Endothelial cell of umbilical vein (primary cell): ENCODE data around the gene KLHDC4. TPM values are rescaled to one million over a fixed set of nuclear protein-coding genes. Genes with fewer than 3 reads are reported as not detected.

Experiments
- BruUV-seq: library from RNA; stranded (reverse); fragments of 400-500 nt; replicated peaks from 2 replicates; lab custom pipeline; 2021; lab: Mats Ljungman, UMichigan
- CTCF ChIA-PET: fragments of 300-600, 350-600 bp; sonication (Branson Sonifier 250); formaldehyde crosslinking; loops from one replicate; lab custom pipeline; 2021; ENCODE audit warnings: antibody characterized with exemption, inconsistent platforms; lab: Charles Lee
- POLR2A ChIA-PET: fragments of 300-600, 350-600 bp; sonication (Branson Sonifier 250); formaldehyde crosslinking; loops from one replicate; lab custom pipeline; 2021; ENCODE audit warnings: antibody characterized with exemption, inconsistent platforms; lab: Charles Lee
- DNase-seq: peaks from one replicate; pipeline ENCODE4 v3.0.0-alpha.2; 2011; ENCODE audit warnings: low read depth, low spot score
- FAIRE-seq: peaks from 2 replicates; lab custom pipeline; 2011; peaks lifted over from hg19 to GRCh38; lab: Jason Lieb, UNC
- H2AFZ ChIP-seq: 2 replicates; pipeline ENCODE4 v1.6.0; 2012; ENCODE audit warnings: low read depth, low read length, control low read depth, inconsistent platforms
- H3K27ac ChIP-seq: 2 replicates; pipeline ENCODE4 v1.5.1; 2011; ENCODE audit warnings: low read depth, mild to moderate bottlenecking, control low read depth, low read length, moderate library complexity; ENCODE audit not compliant: insufficient read depth
- H3K27me3 ChIP-seq, 2 experiments: 2 replicates each; pipeline versions ENCODE4 v1.6.0 to v1.6.1; 2011; ENCODE audit warnings: low read length in 2 of 2, mixed read lengths in 1 of 2; ENCODE audit not compliant: control insufficient read depth in 2 of 2, insufficient read depth in 2 of 2
- H3K36me3 ChIP-seq, 2 experiments: 2 replicates in 1 of 2; 3 replicates in 1 of 2; pipeline ENCODE4 v1.5.1; 2011; ENCODE audit warnings: low read length in 2 of 2, mild to moderate bottlenecking in 1 of 2, moderate library complexity in 1 of 2; ENCODE audit not compliant: control insufficient read depth in 2 of 2, insufficient read depth in 2 of 2; ENCODE audit errors: extremely low read depth in 1 of 2
- H3K4me1 ChIP-seq: 3 replicates; pipeline ENCODE4 v1.5.1; 2011; ENCODE audit warnings: mild to moderate bottlenecking, low read length; ENCODE audit not compliant: control insufficient read depth, insufficient read depth; ENCODE audit errors: extremely low read depth
- H3K4me2 ChIP-seq: 2 replicates; pipeline ENCODE4 v1.6.1; 2011; ENCODE audit warnings: low read length, control low read depth, mixed read lengths; ENCODE audit not compliant: insufficient read depth
- H3K4me3 ChIP-seq, 3 experiments: fragments of 200-600 bp in 1 of 3; sonication (generic), shearing (Covaris generic) in 1 of 3; replicated peaks in 1 of 3; 2 replicates each; pipeline ENCODE4 v1.5.1; 2011 to 2016; ENCODE audit warnings: control low read depth in 3 of 3, low read length in 3 of 3, mild to moderate bottlenecking in 2 of 3, inconsistent platforms in 1 of 3, low read depth in 1 of 3, moderate library complexity in 1 of 3; ENCODE audit not compliant: insufficient read depth in 1 of 3
- H3K79me2 ChIP-seq: 2 replicates; pipeline ENCODE4 v1.6.0; 2012; ENCODE audit warnings: low read length, inconsistent platforms; ENCODE audit not compliant: control insufficient read depth, insufficient read depth
- H3K9ac ChIP-seq: replicated peaks from 2 replicates; pipeline ENCODE3; 2011; ENCODE audit warnings: low read length, control low read depth; ENCODE audit not compliant: insufficient read depth; ENCODE audit errors: extremely low read depth
- H3K9me1 ChIP-seq: replicated peaks from 3 replicates; pipeline ENCODE4 v1.6.0; 2011; ENCODE audit warnings: mild to moderate bottlenecking, low read length; ENCODE audit not compliant: control insufficient read depth, insufficient read depth; ENCODE audit errors: extremely low read depth
- H3K9me3 ChIP-seq: replicated peaks from 2 replicates; pipeline ENCODE4 v1.5.1; 2012; ENCODE audit warnings: low read length, inconsistent platforms; ENCODE audit not compliant: control insufficient read depth, insufficient read depth
- H4K20me1 ChIP-seq: replicated peaks from 2 replicates; pipeline ENCODE3; 2011; ENCODE audit warnings: mild to moderate bottlenecking, low read length; ENCODE audit not compliant: control insufficient read depth, insufficient read depth; ENCODE audit errors: extremely low read depth
- FOS ChIP-seq: IDR thresholded peaks from 2 replicates; pipeline ENCODE4 v1.6.1; 2011; ENCODE audit warnings: mild to moderate bottlenecking, low read length, moderate library complexity, borderline replicate concordance; ENCODE audit not compliant: insufficient read depth
- JUN ChIP-seq: IDR thresholded peaks from 2 replicates; pipeline ENCODE4 v1.6.1; 2011; ENCODE audit warnings: borderline replicate concordance, low read depth; ENCODE audit not compliant: insufficient read length, insufficient read depth
- POLR2A ChIP-seq: IDR thresholded peaks from 2 replicates; pipeline ENCODE4 v1.6.1; 2012; ENCODE audit warnings: low read depth, mild to moderate bottlenecking, control low read depth, low read length
- POLR2AphosphoS5 ChIP-seq: IDR thresholded peaks from 2 replicates; pipeline ENCODE4 v1.6.1; 2012; ENCODE audit warnings: low read depth, mild to moderate bottlenecking, control low read depth, low read length, moderate library complexity; ENCODE audit not compliant: insufficient read depth
- dilution Hi-C: fragments of 300-500 bp; cut with MboI; formaldehyde crosslinking; loops from one replicate; pipeline ENCODE4 v1.15.0; 2019; ENCODE audit warnings: low sequenced_read_pairs; ENCODE audit not compliant: extremely low pct_ligation_motif_present
- intact Hi-C: fragments of 100-400 bp; cut with micrococcal nuclease; formaldehyde crosslinking; loops from one replicate; pipeline ENCODE4 v1.10.0; 2022
- polyA plus RNA-seq, 4 experiments: library from polyadenylated mRNA; depleted of rRNA in 3 of 4; stranded (reverse) in 3 of 4; unstranded in 1 of 4; fragments of >200 nt; gene quantifications; 2 replicates each; pipeline versions ENCODE4 v1.2.1 to v1.2.3, GENCODE V29; 2011 to 2012; ENCODE audit warnings: missing spikeins in 1 of 4
- total RNA-seq: library from RNA; stranded (reverse); gene quantifications from 2 replicates; pipeline ENCODE4 v1.2.3, GENCODE V29; 2021
- TF ChIP-seq, protein P1 (sequence below), 2 donors: IDR thresholded peaks; 1 replicate in 1 of 2; 2 replicates in 1 of 2; pipeline ENCODE4 v1.5.1; 2011; ENCODE audit warnings: low read length in 2 of 2, mild to moderate bottlenecking in 2 of 2, moderate library complexity in 2 of 2, control low read depth in 1 of 2, inconsistent platforms in 1 of 2, low read depth in 1 of 2; ENCODE audit not compliant: insufficient read depth in 1 of 2; ENCODE audit errors: extremely low read depth in 1 of 2

KLHDC4 gene
- total and polyA plus RNA-seq, 2 donors (not counting 3 experiments of a cell fraction or from before 2014, with no cell fraction given): 24.7 to 46.2 TPM

DNA sequence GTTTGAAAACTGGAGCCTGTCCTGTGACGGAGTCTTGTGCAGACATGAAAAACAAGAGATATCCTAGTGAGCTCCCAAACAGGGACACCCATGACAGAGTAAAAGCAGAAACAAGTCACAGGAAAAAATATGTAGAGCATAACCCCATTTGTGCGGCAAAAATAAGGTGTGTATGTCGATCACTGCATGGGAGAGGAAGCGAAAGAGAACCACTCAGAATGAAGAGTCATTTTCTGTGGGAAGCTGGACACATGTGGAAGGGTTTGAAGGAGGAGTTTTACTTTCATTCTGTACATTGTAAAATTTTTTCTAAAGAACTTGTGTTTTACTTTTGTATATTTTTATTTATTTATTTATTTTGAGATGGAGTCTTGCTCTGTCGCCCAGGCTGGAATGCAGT lies 91.4 kb downstream of the KLHDC4 start:
- peaks cover 3% of the 10 kb centered on the region for H3K4me1 ChIP-seq
- no peak overlapping the region for H3K9ac ChIP-seq
- H3K4me2 ChIP-seq: no peak overlapping the region
- no peak overlapping the region for H3K4me3 ChIP-seq
- H3K27ac ChIP-seq: no peak overlapping the region
- no peaks in the 10 kb centered on the region for H3K36me3 ChIP-seq
- intact Hi-C loops (no loop called here), dilution Hi-C loops (no loop called here)
- BruUV-seq: no TSS peak
- ChIA-PET CTCF (interaction anchor here (0.6 kb wide), 1 partner anchor 28 kb away, joined by 4 read pairs; no protein-coding TSS in a partner anchor), POLR2A (no interaction called here)
- FAIRE-seq: no peak
- H3K9me3 ChIP-seq: no peaks in the 10 kb centered on the region
- no peaks in the 10 kb centered on the region for H4K20me1 ChIP-seq
- DNase-seq: no peak
- no peaks in the 10 kb centered on the region for H3K27me3 ChIP-seq
- no peaks in the 10 kb centered on the region for H3K9me1 ChIP-seq
- TF ChIP-seq FOS: no peak
- TF ChIP-seq, protein P1, sequence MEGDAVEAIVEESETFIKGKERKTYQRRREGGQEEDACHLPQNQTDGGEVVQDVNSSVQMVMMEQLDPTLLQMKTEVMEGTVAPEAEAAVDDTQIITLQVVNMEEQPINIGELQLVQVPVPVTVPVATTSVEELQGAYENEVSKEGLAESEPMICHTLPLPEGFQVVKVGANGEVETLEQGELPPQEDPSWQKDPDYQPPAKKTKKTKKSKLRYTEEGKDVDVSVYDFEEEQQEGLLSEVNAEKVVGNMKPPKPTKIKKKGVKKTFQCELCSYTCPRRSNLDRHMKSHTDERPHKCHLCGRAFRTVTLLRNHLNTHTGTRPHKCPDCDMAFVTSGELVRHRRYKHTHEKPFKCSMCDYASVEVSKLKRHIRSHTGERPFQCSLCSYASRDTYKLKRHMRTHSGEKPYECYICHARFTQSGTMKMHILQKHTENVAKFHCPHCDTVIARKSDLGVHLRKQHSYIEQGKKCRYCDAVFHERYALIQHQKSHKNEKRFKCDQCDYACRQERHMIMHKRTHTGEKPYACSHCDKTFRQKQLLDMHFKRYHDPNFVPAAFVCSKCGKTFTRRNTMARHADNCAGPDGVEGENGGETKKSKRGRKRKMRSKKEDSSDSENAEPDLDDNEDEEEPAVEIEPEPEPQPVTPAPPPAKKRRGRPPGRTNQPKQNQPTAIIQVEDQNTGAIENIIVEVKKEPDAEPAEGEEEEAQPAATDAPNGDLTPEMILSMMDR (IDR thresholded peaks at IDR 0.05; ENCODE audit: extremely low read depth in 1 of 2, insufficient read depth in 1 of 2, low read depth in 1 of 2, low read length in 2 of 2): no peak
- no peak for TF ChIP-seq JUN
- TF ChIP-seq POLR2A: no peak
- no peak for TF ChIP-seq POLR2AphosphoS5
- no peaks in the 10 kb centered on the region for H3K79me2 ChIP-seq
- H2AFZ ChIP-seq: no peak overlapping the region

DNA sequence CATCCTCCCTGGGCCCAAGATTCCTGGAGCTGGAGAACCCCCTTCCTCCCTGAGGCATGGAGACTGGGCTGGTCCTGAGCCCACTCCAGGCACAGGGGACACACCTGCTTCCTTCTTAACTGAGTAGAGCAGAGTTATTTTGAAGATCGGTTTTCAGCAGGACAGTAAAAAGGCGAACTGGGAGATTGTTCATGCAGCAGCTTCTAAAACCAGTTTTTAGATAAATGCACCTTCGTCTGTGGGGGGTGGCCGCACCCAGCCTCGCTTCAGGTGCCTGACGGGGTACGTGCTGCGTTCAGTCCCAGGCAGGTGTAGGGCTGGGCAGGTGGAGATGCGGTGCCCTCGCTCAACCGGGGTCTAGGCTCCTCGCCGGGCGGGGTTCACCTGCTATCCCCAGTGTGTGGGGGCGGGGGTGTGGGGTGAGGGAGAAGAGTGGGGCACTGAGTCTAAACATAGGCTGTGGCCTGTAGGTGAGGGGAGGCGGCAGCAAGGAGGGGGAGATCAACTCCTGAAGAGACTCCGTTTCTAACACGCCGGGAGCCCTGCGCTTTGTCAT lies 94.0 kb downstream of the KLHDC4 start:
- CTCF ChIA-PET: no interaction called here
- H3K4me2 ChIP-seq: no peak overlapping the region
- FAIRE-seq (no peak), DNase-seq (no peak)
- H3K36me3 ChIP-seq: no peaks in the 10 kb centered on the region
- no peak overlapping the region for H2AFZ ChIP-seq
- H3K9ac ChIP-seq: no peak overlapping the region
- H3K79me2 ChIP-seq: no peaks in the 10 kb centered on the region
- intact Hi-C loops: no loop called here
- BruUV-seq: no TSS peak
- POLR2A ChIA-PET: no interaction called here
- H3K9me3 ChIP-seq: no peaks in the 10 kb centered on the region
- H3K4me1 ChIP-seq: peaks cover 3% of the 10 kb centered on the region
- H3K4me3 ChIP-seq: no peak overlapping the region
- H4K20me1 ChIP-seq: no peaks in the 10 kb centered on the region
- no peaks in the 10 kb centered on the region for H3K27me3 ChIP-seq
- no peaks in the 10 kb centered on the region for H3K9me1 ChIP-seq
- dilution Hi-C loops: no loop called here
- H3K27ac ChIP-seq: no peak overlapping the region
- TF ChIP-seq, protein P1 (IDR thresholded peaks at IDR 0.05; ENCODE audit: extremely low read depth in 1 of 2, insufficient read depth in 1 of 2, low read depth in 1 of 2, low read length in 2 of 2): no peak
- TF ChIP-seq POLR2A: no peak
